HG02571 (cell line): ENCODE measurements around the gene SF3A1.
"Not testable (repeated sequence)": the region's sequence is repeated elsewhere in the genome, so short reads cannot be mapped to it uniquely, and the experiment has no call there.

ENCODE experiments used
- ATAC-seq: cut with Tn5 transposase; IDR thresholded peaks from one replicate; pipeline ENCODE4 v1.9.1; 2021; ENCODE audit warnings: mild to moderate bottlenecking, moderate library complexity; ENCODE audit not compliant: unreplicated experiment

Gene SF3A1

GRCh38 chr22:30356449-30357235 lies at the start of gene SF3A1, which contains the start of gene CCDC157:
Gene SF3A1, minus strand, starts transcription at chr22:30356894. Its CDS starts 102 bp downstream, at chr22:30356792.
Gene CCDC157, plus strand, starts transcription at chr22:30357007. Its CDS starts 8,994 bp downstream, at chr22:30366001.
- peak; percentile 83 for ATAC-seq

- no peak for ATAC-seq
Observed at GRCh38 chr22:30406400-30406799, 49.7 kb upstream of the SF3A1 start.

GRCh38 chr22:30405731-30406130 lies 49.0 kb upstream of the SF3A1 start:
- no peak for ATAC-seq

GRCh38 chr22:30404307-30404706 lies 47.6 kb upstream of the SF3A1 start:
- ATAC-seq = no peak

- not testable (repeated sequence) for ATAC-seq
Observed at GRCh38 chr22:30402766-30403104, 46.0 kb upstream of the SF3A1 start.

GRCh38 chr22:30402028-30402765 lies 45.5 kb upstream of the SF3A1 start:
- ATAC-seq = no peak

- not testable (repeated sequence) for ATAC-seq
Observed at GRCh38 chr22:30401024-30401423, 44.3 kb upstream of the SF3A1 start.

- no peak for ATAC-seq
Observed at GRCh38 chr22:30400159-30400558, 43.5 kb upstream of the SF3A1 start.

- ATAC-seq = no peak
Observed at GRCh38 chr22:30399718-30400117, 43.0 kb upstream of the SF3A1 start.

GRCh38 chr22:30398685-30399680 lies 42.3 kb upstream of the SF3A1 start:
- no peak for ATAC-seq

- ATAC-seq = no peak
Observed at GRCh38 chr22:30397656-30398635, 41.3 kb upstream of the SF3A1 start.

- no peak for ATAC-seq
Observed at GRCh38 chr22:30396871-30397655, 40.4 kb upstream of the SF3A1 start, which contains the start of gene SEC14L2. Gene SEC14L2, plus strand, starts transcription at chr22:30397018. Its CDS starts 99 bp downstream, at chr22:30397117.

GRCh38 chr22:30393885-30394284 lies 37.2 kb upstream of the SF3A1 start:
- ATAC-seq = no peak

- ATAC-seq = no peak
Observed at GRCh38 chr22:30393322-30393680, 36.6 kb upstream of the SF3A1 start.

GRCh38 chr22:30392661-30393321 lies 36.1 kb upstream of the SF3A1 start:
- ATAC-seq = no peak

- no peak for ATAC-seq
Observed at GRCh38 chr22:30390974-30391691, 34.4 kb upstream of the SF3A1 start.

- ATAC-seq = peak; percentile 64
Observed at GRCh38 chr22:30386960-30387827, 30.5 kb upstream of the SF3A1 start, which contains the start of gene RNF215. Gene RNF215, minus strand, starts transcription at chr22:30387411. Its CDS starts 98 bp downstream, at chr22:30387313.
